Ramos (cell line): ENCODE results near the gene VAPA.
"Not testable (repeated sequence)": the region's sequence is repeated elsewhere in the genome, so short reads cannot be mapped to it uniquely, and the experiment has no call there.

Experiments used
- in situ Hi-C: fragments of 300-500 bp; cut with MboI; formaldehyde crosslinking; loops from one replicate; pipeline ENCODE4 v1.14.3; 2022; ENCODE audit warnings: low sequenced_read_pairs; ENCODE audit not compliant: unreplicated experiment

The VAPA gene

DNA sequence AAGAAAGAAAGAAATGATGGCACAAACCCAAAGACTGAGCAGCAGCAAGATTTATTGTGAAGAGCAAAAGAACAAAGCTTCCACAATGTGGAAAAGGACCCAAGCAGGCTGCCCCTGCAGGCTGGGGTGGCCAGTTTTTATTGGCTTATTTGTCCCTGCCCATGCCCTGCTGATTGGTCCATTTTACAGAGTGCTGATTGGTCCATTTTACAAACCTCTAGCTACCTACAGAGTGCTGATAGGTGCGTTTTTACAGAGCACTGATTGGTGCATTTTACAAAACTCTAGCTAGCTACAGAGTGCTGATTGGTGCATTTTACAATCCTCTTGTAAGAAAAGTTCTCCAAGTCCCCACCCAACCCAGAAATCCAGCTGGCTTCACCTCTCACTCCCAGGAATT lies 1.5 kb upstream of the VAPA start:
- in situ Hi-C loops: not testable (repeated sequence)

DNA sequence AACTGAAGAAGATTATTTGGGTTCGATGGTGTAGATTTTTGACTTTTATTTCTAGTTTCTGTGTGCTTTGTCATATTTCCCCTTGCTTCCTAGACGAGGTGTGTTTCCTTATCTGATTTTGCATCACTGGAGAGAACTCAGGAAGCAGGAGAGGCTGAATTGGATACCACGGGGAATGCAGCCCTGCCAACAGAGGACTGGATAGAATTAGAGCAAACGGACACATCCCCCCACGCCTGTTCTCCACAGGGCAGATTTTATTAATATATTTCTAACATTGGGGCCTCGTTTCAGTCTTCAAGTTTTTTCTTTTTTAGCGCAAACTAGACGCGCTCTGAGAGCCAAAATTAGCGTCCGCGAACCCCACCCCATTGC lies 678 bp upstream of the VAPA start:
- in situ Hi-C loops: no loop called here

DNA sequence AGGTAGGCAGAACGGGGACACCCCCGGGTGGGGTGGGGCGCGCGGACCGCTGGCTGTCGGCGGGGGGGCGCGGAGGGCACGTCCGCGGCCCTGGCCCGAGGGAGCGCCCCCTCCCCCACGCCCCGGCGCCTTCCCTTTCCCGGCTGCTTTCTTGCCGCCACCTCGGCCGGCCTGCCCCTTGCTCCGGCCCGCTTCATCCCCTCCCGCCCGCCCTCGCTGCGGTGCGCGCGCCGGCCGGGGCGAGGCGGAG lies 443 bp downstream of the VAPA start:
- in situ Hi-C loops: no loop called here

DNA sequence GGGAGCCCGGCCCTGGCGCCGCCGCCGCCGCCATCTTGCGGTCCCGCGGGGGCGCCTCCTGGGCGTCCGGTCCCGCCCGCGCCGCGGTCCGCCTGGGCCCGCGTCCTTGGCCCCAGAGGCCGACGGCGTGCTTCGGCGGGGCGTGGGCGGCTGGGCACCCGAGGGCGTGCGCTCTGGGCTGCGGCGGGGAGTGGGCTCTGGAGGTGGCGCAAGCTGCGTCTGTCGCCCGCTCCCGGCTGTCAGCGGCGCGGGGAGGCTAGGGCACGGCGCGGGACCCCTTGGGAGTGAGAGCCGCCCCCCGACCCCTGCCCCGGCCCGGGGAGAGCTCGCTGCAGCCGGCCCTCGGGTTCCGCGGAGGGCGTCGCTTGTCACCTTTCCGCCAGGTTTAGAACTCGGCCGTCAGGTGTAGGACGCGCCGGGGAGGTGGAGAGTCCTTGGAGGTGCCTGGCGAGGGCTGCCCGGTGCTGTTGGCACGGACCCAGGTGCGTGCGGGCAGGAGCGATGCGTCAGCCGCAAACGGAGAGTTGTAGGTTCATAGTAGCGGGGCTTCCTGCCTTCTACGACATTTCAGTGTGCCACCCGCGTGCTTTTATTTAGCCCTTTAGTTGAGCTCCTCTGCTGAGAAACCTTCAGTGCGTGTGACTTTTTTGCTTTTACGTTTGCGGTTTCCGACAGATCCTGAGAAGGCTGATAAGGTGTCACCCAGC lies 921 bp downstream of the VAPA start:
- in situ Hi-C loops: no loop called here

DNA sequence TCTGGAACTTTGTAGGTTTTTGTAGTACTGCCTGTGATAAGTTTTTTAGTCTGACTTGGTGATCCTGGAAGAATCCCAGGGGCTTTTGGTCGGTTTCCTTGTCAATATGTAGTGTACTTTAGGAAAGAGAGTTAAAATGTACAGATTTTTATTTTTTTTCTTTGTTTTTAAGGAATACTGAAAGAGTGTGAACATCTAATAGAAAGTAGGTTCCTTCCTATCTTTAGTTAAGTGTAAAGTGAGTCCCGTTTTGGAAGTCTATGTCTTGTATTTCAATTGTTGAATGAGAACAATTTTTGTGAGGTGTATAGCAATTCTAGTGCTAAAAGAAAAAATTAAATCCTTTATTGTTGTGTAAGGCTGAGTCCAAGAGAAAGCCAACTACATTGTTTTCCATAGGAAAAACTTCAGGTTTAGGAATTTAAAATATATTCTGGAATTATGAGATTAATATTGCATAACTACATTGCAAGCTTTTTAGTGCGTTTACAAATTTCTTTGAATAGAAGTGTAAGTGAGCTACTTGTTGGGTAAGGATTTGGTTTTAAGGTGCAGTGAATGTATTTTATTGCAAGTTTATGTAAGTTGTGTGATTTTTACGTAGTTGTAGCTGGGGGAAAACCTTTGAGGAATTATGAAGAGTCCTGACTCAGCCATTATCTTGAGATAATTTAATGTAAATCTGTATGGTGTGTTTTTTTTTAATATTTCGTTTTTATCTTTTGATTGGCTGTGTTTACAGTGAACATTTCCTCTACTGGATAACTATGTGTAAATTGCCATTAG lies 1.7 kb downstream of the VAPA start:
- in situ Hi-C loops: no loop called here

DNA sequence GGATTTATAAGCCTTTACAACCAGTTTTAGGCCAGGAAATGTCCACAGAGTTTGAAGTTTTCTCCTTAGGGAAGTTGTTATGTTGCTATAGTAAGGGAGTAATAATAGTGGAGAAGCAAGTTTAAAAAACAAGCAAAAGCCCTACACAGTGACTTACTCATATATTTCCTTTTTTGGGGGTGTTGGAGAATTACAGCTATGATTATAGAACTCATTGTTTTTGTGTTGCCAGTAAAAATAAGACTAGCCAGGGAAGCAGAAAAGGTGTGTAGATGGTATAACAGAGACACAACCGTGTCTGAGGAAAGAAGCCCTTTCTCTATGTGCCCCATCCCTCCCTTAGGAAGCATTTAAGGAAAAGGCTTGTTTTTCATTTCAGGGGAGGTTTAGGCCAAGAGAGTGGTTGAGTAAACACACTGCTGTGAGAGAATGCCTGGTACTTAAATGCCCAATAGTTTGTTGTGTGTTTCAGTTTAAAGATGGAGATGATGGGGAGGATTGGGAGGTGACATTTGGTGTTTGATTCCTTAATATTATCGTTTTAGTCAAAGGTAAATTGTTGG lies 2.3 kb downstream of the VAPA start:
- in situ Hi-C loops: no loop called here

DNA sequence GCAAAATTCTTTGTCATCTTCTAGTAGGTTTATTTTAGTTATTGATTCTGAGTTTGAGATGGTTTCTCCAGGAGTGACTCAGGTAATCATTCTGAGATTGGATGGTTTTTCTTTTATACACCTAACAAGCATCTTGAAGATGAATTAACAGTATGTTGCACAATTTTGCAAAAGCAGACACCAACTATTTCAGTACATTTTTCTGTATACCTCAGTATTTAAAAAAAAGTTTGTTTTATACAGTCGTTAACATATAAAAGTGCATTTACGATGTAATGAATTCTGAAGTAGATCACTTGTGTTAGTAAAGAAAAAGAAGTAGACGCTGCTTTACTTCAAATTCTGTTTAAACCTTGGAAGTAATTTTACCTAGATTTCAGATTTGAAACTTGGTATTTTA lies 3.0 kb downstream of the VAPA start:
- in situ Hi-C loops: no loop called here

DNA sequence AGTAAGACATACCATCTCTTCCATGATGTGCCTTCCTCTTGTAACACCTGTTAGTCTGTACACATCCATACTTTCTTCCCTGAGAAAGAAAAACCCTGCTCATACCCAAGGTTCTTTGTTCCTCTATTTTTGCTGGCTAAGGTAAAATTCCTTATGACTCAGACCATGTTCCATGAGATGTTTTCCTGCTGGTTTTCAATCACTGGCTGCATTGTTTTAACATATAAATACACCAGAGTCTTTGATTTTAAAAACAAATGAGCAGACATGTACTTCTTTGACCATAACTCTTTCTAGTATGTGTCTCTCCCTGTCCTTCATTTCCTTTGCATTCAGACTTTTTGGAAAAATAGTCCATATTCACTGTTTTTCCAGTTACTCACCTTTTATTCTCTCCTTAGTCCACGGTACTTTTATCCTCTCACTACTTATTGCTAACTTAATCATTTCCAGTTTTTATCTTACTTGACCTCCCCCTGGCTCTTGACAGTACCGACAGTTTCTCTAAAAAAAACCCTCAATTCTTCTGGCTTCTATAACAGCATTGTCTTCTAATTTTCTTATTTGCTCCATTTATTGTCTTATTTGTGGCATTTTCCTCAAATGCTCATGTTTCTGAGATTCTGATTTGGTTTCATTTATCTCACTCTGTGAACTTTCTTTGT lies 4.3 kb downstream of the VAPA start:
- in situ Hi-C loops: no loop called here

DNA sequence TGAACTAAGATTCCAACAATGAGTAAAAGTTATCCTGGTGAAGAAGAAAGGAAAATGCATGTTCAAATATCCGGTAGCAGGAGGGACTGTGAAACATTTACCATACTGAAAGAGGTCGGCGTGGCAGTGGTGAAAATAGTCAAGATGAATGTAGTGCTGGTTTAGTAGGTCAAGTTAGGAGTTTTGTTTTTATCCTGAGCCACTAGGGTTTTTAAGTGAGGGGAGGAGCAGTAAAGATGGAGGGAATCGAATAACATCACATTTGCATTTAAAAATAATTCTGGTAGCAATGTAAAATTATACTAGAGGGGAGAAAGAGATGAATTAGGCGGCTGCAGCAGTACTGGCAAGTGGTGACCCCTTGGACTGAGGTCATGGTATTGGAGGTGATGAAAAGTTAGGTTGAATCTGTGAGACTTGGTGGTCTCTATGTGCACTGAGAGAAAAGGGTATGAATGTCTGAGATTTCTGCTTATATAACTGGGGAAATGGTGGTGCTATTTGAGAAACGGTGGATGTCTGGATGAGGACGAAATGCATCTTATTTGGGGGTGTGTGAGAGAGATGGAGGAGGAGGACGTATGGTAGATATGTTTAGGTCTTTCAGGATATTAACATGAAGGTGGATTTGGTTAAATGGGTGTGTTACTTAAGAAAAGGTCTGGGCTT lies 5.9 kb downstream of the VAPA start:
- in situ Hi-C loops: no loop called here

DNA sequence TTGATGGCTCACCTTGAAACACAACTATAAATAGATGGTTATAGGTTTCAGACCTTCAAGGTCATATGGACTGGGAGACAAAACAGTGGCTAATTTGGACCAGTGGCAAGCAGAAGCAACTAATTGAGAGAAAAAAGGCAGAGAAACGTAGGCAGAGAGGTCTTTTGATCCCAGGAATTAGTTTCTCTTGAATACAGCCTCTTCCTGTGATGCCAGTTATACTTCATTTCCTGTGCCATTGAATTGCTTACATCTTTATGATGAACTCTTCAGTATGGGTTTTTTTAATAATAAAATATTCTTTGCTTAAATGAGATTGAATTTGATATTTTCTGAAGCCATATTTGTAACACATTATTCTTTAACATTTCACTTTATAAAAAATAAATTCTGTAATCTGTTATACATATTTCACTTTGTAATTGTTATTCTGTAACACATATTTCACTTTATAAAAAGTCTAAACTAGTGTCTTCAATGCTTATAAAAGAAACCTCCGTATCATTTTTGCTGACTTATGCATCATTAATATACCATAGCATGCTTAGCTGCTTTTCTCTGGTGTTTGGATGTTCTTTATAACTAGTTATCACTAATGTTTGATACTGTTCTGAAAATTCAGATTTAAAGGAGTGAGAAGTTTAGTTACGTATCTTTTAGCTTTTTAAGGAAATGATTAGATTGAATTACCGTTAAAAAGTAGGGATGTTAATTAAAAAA lies 8.9 kb downstream of the VAPA start:
- in situ Hi-C loops: no loop called here

DNA sequence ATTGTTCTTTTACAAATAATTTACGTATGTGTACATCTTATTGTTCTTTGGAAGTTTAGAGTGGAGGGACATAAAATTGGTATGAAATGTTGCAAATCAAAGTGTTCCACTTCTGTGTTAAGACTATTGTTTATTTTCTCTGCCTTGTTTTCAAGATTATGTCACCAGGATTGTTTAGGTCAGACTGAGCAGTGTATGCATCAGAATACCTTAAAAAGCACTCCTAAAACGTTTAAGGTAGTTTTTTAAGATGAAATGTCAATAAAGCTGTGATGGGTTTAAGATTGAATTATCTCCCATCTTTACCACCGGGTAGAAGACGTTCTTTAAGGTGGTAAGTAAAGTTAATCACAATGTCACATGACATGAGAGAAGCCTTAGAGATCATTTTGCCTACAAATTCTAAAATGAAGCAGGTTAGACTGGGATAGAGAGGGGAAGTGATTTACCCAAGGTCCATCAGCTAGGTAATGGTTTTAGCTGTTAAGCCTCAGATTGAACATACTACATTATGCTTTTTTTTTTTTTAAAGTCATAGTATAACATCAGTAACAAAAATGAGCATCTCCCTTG lies 10.6 kb downstream of the VAPA start:
- in situ Hi-C loops: no loop called here

DNA sequence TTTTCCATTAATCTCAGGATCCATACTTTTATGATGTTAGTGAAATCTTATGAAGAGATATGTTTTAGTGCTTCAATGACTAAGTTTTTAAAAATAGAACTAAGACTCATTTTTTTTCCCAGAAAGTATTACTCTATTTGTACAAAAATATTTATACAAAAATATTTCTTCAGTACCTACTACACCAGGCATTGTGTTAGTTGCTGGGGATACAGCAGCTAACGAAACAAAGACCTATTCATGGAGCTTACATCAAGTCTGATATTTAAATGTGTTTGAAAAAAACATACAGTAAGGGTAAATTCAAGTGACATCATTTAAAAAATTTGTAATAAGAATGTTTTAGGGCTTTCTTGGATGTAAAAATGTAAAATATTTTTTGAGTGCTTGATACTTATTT lies 11.6 kb downstream of the VAPA start:
- in situ Hi-C loops: no loop called here

DNA sequence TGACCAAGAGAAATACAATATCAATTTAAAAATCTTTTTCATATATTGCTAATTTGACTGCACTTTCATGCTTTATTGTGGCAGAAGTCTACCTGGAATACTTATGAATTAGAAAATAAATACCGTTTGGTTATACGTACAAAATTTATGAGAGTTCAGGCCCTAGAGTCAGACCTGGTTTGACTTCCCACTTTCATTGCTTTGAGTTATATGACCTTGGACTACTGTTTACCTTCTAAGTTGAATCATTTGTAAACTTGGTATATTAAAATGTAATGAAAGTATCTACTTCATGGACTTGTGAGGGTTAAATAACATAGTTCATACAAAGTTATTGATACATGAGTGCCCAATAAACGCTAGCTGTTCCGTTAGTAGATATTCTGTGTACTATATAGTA lies 12.0 kb downstream of the VAPA start:
- in situ Hi-C loops: no loop called here

DNA sequence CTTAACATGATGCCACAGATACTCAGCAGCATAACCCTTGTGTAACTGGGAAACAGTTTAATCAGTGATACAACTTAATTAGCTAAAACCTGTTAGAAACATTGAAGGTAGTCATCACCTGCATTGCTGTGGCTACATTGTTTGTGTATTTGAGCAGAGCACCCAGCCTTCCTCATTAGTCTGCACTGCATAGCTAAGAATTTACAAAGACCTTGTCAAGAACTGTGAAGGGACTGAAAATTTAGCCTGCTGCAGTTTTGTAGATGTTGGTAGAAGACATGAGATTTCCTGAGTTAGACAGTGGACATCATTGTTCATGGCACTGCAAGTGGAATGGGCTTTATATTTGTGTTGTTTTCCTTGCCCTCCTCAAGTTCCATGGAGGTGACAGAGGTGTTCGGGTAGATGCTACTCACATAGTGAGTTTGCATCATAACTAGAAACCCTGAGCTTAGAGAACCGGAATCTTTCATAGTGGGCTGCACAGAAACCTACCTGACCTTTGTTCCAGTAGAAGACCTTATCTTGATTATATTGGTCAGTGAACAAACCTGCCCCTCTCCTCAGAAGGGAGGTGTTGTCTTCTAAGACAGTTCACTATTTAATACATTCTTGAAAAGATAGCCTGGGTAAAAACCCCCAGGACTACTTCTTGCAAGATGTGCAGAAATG lies 12.5 kb downstream of the VAPA start:
- in situ Hi-C loops: no loop called here

DNA sequence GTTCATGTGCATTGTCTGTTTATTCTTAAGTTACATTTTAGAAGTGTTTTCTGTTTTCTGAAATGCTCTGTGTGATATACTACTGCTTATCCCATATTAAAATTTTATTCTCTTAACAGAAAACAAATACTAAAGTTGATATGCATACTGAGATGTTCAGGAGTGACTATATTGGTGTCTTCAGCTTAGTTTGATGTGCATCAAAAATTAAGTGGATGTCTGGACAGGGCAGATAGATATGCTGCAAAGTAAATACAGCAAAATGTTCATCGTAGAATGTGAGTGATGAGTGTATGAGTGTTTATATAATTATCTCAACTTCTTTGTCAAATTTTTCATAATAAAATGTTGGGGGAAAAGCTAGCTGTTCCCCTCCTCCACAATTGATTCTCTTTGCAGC lies 13.2 kb downstream of the VAPA start:
- in situ Hi-C loops: no loop called here

DNA sequence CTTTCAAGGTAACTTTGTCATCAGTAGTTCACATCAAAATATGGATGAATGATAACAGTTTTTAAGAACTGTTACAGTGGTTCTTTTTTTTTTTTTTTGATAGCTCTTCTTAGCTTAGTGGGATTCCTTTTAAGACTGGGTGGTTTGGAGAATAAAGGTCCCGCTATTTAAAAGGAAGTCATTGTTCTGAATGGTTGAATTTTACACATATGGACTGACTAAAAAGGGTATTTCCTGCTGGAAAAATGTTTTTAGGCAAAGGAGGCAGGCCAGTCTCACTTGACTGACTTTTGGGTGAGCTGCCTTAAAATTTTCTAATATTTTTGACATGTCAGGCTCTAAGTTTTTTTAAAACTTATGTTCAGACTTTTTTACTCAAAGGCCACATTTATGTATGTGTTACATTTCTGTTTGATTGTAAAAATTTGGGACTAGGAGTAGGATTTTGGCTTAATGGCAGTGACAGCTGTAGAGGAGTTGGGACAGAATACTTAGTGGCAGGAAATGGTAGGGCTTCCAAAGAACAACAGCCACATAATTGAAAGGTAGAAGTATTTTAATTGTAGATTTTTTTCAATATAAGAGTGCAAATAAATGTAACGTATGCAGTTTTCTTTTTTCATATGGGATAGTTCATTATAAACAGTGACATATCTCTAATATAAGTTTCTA lies 13.7 kb downstream of the VAPA start:
- in situ Hi-C loops: no loop called here

DNA sequence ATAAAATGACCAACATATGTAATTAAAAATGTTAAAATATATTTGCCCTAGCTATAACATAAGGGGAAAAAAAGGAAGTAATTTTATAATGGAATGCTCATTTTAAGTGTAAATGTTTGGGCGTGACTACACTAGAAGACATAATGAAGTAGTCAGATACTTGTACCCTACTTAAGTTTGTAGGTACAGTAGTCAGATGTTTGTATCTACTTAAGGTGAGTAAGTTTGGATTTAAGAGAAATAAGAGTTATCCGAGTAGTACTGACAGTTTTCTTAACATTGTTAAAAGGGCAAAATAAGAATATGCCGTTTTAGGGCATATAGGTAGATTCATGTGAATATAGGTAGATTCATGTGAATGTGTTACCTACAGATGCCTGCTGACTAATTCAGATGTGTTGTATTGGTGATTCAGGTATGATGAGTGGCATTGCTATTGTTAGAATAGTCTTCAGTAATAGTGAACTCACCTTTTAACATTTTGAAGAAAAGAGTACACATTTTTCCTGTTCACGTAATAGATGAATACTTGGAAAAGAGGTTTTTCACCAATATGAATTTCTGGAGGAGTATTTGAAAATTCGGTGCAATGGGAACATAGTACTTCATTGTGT lies 14.9 kb downstream of the VAPA start:
- in situ Hi-C loops: no loop called here

DNA sequence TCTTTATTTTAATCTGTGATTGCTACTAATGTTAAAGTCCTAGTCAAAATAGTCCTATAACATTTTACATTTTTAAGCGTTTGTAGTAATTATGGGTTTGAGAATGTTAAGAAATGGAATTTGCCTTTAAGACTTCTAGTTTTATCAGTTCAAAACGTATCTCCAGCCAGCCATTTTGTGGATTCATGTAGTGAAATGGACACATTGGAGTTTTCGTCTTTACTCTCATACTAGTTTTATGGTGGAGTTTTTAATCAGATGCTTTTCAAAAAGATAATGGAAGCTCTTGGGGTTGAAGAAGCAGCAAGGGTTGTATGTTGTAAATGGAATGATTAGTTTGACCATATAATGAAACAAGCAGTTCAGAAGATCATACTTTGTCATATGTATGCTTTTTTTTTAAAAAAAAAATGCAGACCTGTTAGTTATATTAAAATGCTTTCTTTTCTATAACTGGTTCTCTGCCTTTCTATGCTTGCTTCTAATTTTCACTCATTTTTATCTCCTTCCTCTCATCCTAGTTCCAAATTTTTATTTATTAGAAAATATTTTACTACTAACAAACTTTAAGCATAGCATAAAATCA lies 16.6 kb downstream of the VAPA start:
- in situ Hi-C loops: no loop called here
